ENCODE results near the gene IFT122. TPM values are rescaled to one million over a fixed set of nuclear protein-coding genes. Genes with fewer than 3 reads are reported as not detected.

IFT122 gene
- total and polyA plus RNA-seq, 2 donors (not counting 3 experiments of a cell fraction or from before 2014, with no cell fraction given): 38.4 to 41.7 TPM

DNA sequence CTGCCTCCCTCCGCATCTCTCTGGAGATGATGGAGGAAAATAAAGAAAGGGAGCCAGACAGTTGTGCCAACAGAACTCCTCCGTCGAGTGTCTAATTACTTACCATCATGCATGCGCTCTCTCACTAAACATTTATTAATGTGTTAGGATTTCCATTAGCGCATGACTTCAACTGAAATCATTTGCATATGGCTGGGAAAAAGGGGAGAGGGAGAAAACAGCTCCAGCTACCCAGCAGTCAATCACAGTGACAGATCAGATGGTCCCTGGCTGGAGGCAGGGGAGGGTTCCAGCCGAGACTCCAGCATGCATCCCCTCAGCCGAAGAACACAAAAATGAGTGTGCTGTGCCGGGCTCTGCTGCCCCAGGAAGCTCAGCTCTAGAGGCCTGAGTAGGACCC, 81.6 kb downstream of the IFT122 start:
- Histone ChIP-seq H3K4me1 (ENCODE audit: control insufficient read depth, extremely low read depth, insufficient read depth, low read length) (peaks cover 4% of the 10 kb centered on the region), H3K9ac (replicated peaks; ENCODE audit: extremely low read depth, insufficient read depth, low read length) (no peak overlapping the region), H3K79me2 (ENCODE audit: control insufficient read depth, insufficient read depth, low read length) (no peaks in the 10 kb centered on the region), H3K36me3 (ENCODE audit: control insufficient read depth in 2 of 2, extremely low read depth in 1 of 2, insufficient read depth in 2 of 2, low read length in 2 of 2) (peaks cover 0 to 3% of the 10 kb centered on the region in 2 experiments), H3K4me3 (replicated peaks in 1 of 3; ENCODE audit: insufficient read depth in 1 of 3, low read depth in 1 of 3, low read length in 3 of 3) (no peak overlapping the region), H2AFZ (ENCODE audit: low read depth, low read length) (no peak overlapping the region), H3K27me3 (ENCODE audit: control insufficient read depth in 2 of 2, insufficient read depth in 2 of 2, low read length in 2 of 2) (no peaks in the 10 kb centered on the region), H3K4me2 (ENCODE audit: insufficient read depth, low read length) (no peak overlapping the region), H3K9me1 (replicated peaks; ENCODE audit: control insufficient read depth, extremely low read depth, insufficient read depth, low read length) (no peaks in the 10 kb centered on the region), H3K27ac (ENCODE audit: insufficient read depth, low read depth, low read length) (no peak overlapping the region), H4K20me1 (replicated peaks; ENCODE audit: control insufficient read depth, extremely low read depth, insufficient read depth, low read length) (no peaks in the 10 kb centered on the region), H3K9me3 (replicated peaks; ENCODE audit: control insufficient read depth, insufficient read depth, low read length) (no peaks in the 10 kb centered on the region)
- ChIA-PET CTCF (interaction anchor here (0.7 kb wide), 1 partner anchor 31 kb away, joined by 3 read pairs; no protein-coding TSS in a partner anchor), POLR2A (no interaction called here)
- dilution Hi-C loops (cut with MboI; ENCODE audit: extremely low pct_ligation_motif_present, low sequenced_read_pairs) (no loop called here), intact Hi-C loops (cut with micrococcal nuclease) (no loop called here)
- FAIRE-seq (no peak), DNase-seq (ENCODE audit: low read depth, low spot score) (no peak)
- BruUV-seq (replicated peaks): no TSS peak
- TF ChIP-seq MYC (IDR thresholded peaks at IDR 0.05; ENCODE audit: low read depth, low read length) (no peak), GATA2 (IDR thresholded peaks at IDR 0.05; ENCODE audit: insufficient read depth, insufficient read length, low read depth, low read length) (no peak), POLR2AphosphoS5 (IDR thresholded peaks at IDR 0.05; ENCODE audit: insufficient read depth, low read depth, low read length) (no peak), EZH2 (IDR thresholded peaks at IDR 0.05; ENCODE audit: borderline replicate concordance, low read depth, low read length, severe bottlenecking) (no peak), POLR2A (IDR thresholded peaks at IDR 0.05; ENCODE audit: low read depth, low read length) (no peak), JUN (IDR thresholded peaks at IDR 0.05; ENCODE audit: borderline replicate concordance, insufficient read depth, insufficient read length, low read depth) (no peak), FOS (IDR thresholded peaks at IDR 0.05; ENCODE audit: borderline replicate concordance, insufficient read depth, low read length) (no peak)
- TF ChIP-seq, protein P1, sequence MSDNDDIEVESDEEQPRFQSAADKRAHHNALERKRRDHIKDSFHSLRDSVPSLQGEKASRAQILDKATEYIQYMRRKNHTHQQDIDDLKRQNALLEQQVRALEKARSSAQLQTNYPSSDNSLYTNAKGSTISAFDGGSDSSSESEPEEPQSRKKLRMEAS (IDR thresholded peaks at IDR 0.05; ENCODE audit: insufficient read depth, insufficient read length): no peak
- TF ChIP-seq, protein P2, sequence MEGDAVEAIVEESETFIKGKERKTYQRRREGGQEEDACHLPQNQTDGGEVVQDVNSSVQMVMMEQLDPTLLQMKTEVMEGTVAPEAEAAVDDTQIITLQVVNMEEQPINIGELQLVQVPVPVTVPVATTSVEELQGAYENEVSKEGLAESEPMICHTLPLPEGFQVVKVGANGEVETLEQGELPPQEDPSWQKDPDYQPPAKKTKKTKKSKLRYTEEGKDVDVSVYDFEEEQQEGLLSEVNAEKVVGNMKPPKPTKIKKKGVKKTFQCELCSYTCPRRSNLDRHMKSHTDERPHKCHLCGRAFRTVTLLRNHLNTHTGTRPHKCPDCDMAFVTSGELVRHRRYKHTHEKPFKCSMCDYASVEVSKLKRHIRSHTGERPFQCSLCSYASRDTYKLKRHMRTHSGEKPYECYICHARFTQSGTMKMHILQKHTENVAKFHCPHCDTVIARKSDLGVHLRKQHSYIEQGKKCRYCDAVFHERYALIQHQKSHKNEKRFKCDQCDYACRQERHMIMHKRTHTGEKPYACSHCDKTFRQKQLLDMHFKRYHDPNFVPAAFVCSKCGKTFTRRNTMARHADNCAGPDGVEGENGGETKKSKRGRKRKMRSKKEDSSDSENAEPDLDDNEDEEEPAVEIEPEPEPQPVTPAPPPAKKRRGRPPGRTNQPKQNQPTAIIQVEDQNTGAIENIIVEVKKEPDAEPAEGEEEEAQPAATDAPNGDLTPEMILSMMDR (IDR thresholded peaks at IDR 0.05; ENCODE audit: extremely low read depth in 1 of 2, insufficient read depth in 1 of 2, low read depth in 1 of 2, low read length in 2 of 2): no peak

All from endothelial cell of umbilical vein (primary cell).